Body of pancreas (tissue), 4 donors: ENCODE data around the gene SPATA25. TPM values are rescaled to one million over a fixed set of nuclear protein-coding genes. Genes with fewer than 3 reads are reported as not detected.

Experiments
- ATAC-seq: fragments of 150-250 bp; one replicate; pipeline ENCODE4 v1.9.1; 2016
- DNase-seq, 4 donors: peaks; one replicate each; pipeline ENCODE4 v3.0.0-alpha.2; 2019
- H3K27ac ChIP-seq, 4 donors: fragments of 200-600 bp; sonication (generic); 1 replicate in 3 of 4; 2 replicates in 1 of 4; pipeline versions ENCODE4 v1.5.1 to v1.6.1; 2016 to 2019; ENCODE audit warnings: mild to moderate bottlenecking in 1 of 4, mixed read lengths in 1 of 4, moderate library complexity in 1 of 4
- H3K27me3 ChIP-seq, 2 donors: fragments of 200-600 bp; sonication (generic); one replicate each; pipeline ENCODE4 v1.6.0; 2016; ENCODE audit warnings: mild to moderate bottlenecking in 1 of 2
- H3K36me3 ChIP-seq, 2 donors: fragments of 200-600 bp; sonication (generic); replicated peaks in 1 of 2; 2 replicates each; pipeline ENCODE4 v1.5.1; 2016; ENCODE audit warnings: low read depth in 2 of 2; ENCODE audit not compliant: insufficient read depth in 1 of 2
- H3K4me1 ChIP-seq: fragments of 200-600 bp; sonication (generic); one replicate; pipeline ENCODE4 v1.6.0; 2016
- H3K4me3 ChIP-seq, 2 donors: fragments of 200-600 bp; sonication (generic); 1 replicate in 1 of 2; 2 replicates in 1 of 2; pipeline ENCODE4 v1.5.1; 2016 to 2019
- H3K9me3 ChIP-seq, 3 donors: fragments of 200-600 bp; sonication (generic); 1 replicate in 2 of 3; 2 replicates in 1 of 3; pipeline ENCODE4 v1.5.1; 2016
- POLR2A ChIP-seq, 3 donors: fragments of 450-650 bp; IDR thresholded peaks; one replicate each; pipeline ENCODE4 v1.6.1; 2016; ENCODE audit warnings: antibody characterized with exemption in 3 of 3, mild to moderate bottlenecking in 2 of 3
- WGBS, 2 donors: methylation state at CpG; one replicate each; pipeline ENCODE4 v1.1.5; 2017; 5-methylcytosine and 5-hydroxymethylcytosine counted together
- intact Hi-C: fragments of 100-400 bp; cut with DNase I; formaldehyde crosslinking; loops from one replicate; pipeline ENCODE4 v1.15.1; 2023
- total RNA-seq, 2 donors: library from RNA; depleted of rRNA; stranded (reverse); fragments of >200 nt; gene quantifications; one replicate each; pipeline ENCODE4 v1.1.0, GENCODE V29; 2016
- TF ChIP-seq, protein P1 (sequence below), 7 experiments: fragments of 450-650 bp in 4 of 7; fragments of 200-600 bp in 3 of 7; sonication (generic) in 3 of 7; IDR thresholded peaks; one replicate each; pipeline ENCODE4 v1.5.1; 2016 to 2019; ENCODE audit warnings: antibody characterized with exemption in 7 of 7

SPATA25 gene
- total RNA-seq, 2 donors from 2014 or later, result 1.3 to 2.6 TPM

DNA sequence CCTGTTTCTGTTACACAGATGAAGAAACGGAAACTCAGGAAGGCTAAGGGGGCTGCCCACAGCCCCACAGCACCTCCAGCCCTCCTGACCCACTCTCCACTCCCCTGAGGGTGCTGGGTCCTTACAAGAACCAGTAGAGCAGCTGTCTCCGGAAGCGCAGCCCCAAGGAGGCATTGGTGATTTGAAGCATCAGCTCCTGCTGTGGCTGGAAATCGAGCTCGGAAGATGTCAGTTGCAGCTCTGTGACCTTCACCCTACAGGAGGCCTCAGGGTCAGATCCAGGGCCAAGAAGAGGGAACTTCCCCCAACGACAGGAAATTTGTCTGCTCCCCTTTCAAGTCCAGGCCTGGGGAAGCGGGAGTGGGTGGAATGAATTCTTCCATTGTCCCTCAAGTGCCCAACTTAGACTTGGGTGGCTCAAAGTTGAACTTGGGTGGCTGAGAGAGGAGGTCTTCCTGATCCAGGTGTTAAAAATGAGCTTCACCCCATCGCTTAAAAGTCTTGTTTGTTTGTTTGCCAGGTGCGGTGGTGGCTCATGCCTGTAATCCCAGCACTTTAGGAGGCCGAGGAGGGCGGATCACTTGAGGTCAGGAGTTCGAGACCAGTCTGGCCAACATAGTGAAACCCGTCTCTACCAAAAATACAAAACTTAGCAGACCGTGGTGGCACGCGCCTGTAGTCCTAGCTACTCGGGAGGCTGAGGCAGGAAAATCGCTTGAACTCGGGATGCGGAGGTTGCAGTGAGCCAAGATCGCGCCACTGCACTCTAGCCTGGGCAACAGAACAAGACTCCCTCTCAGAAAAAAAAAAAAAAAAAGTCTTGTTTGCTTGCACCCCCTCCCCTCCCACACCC is 22.6 kb upstream of the SPATA25 start:
- Histone ChIP-seq H3K27me3 (no peaks in the 10 kb centered on the region), H3K27ac (peak overlapping the region in 2 of 4 donors; percentile 24 to 87), H3K9me3 (no peaks in the 10 kb centered on the region), H3K36me3 (peaks cover 0 to 2% of the 10 kb centered on the region in 2 donors), H3K4me3 (no peak overlapping the region), H3K4me1 (peaks cover 18% of the 10 kb centered on the region)
- DNase-seq, result no peak
- no peak for ATAC-seq
- no peak for TF ChIP-seq POLR2A (IDR thresholded peaks at IDR 0.05)
- TF ChIP-seq, protein P1, sequence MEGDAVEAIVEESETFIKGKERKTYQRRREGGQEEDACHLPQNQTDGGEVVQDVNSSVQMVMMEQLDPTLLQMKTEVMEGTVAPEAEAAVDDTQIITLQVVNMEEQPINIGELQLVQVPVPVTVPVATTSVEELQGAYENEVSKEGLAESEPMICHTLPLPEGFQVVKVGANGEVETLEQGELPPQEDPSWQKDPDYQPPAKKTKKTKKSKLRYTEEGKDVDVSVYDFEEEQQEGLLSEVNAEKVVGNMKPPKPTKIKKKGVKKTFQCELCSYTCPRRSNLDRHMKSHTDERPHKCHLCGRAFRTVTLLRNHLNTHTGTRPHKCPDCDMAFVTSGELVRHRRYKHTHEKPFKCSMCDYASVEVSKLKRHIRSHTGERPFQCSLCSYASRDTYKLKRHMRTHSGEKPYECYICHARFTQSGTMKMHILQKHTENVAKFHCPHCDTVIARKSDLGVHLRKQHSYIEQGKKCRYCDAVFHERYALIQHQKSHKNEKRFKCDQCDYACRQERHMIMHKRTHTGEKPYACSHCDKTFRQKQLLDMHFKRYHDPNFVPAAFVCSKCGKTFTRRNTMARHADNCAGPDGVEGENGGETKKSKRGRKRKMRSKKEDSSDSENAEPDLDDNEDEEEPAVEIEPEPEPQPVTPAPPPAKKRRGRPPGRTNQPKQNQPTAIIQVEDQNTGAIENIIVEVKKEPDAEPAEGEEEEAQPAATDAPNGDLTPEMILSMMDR (IDR thresholded peaks at IDR 0.05), result no peak
- intact Hi-C loops, result no loop called here
- WGBS, 2 donors, result 79% methylated on average over 19 to 22 of the region's 22 CpGs

GRCh38 chr20:45909336-45909808 is 21.9 kb upstream of the SPATA25 start:
- Histone ChIP-seq H3K27me3 (no peaks in the 10 kb centered on the region), H3K4me1 (peaks cover 18% of the 10 kb centered on the region), H3K36me3 (peaks cover 0 to 5% of the 10 kb centered on the region in 2 donors), H3K27ac (peak overlapping the region in 1 of 4 donors; percentile 24), H3K9me3 (no peaks in the 10 kb centered on the region), H3K4me3 (no peak overlapping the region)
- 83 to 91% methylated on average over 7 to 12 of the region's 12 CpGs for WGBS, 2 donors
- no peak for TF ChIP-seq POLR2A (IDR thresholded peaks at IDR 0.05)
- TF ChIP-seq, protein P1 (IDR thresholded peaks at IDR 0.05), result no peak
- DNase-seq (no peak), ATAC-seq (no peak)
- intact Hi-C loops, result no loop called here

DNA sequence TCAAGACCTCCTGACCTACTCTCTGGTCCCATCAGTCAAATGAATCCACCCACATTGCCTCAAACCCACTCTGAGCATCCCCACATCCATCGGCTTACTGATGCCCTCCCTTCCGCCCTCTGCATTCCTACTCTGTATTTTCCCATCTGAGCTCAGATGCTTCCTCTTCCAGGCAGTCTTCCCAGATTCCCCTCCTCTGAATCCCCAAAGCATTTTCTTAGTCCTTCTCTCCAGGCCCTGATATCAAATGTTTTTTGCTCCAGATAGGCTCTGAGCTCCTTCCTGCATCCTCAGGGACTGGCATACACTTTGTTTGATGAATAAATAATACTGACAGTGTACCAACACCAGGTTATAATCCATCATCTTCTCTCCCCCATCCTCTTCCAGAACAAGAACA is 20.7 kb upstream of the SPATA25 start:
- TF ChIP-seq POLR2A (IDR thresholded peaks at IDR 0.05), result no peak
- TF ChIP-seq, protein P1 (IDR thresholded peaks at IDR 0.05), result no peak
- DNase-seq, result no peak
- Histone ChIP-seq H3K9me3 (no peaks in the 10 kb centered on the region), H3K36me3 (peaks cover 0 to 9% of the 10 kb centered on the region in 2 donors), H3K27ac (no peak overlapping the region), H3K4me3 (no peak overlapping the region), H3K4me1 (peaks cover 18% of the 10 kb centered on the region), H3K27me3 (no peaks in the 10 kb centered on the region)
- intact Hi-C loops, result no loop called here
- 94 to 100% methylated on average over 2 of the region's 2 CpGs for WGBS, 2 donors
- no peak for ATAC-seq

GRCh38 chr20:45907219-45907948 is 20.0 kb upstream of the SPATA25 start:
- intact Hi-C loops, result no loop called here
- H3K9me3 ChIP-seq, result no peaks in the 10 kb centered on the region

More at GRCh38 chr20:45907219-45907948, 20.0 kb upstream of the SPATA25 start:
- no peak overlapping the region for H3K4me3 ChIP-seq
- DNase-seq (no peak), ATAC-seq (no peak)
- H3K27ac ChIP-seq, result no peak overlapping the region
- peaks cover 0 to 9% of the 10 kb centered on the region in 2 donors for H3K36me3 ChIP-seq
- H3K27me3 ChIP-seq, result no peaks in the 10 kb centered on the region
- 91 to 97% methylated on average over 11 to 17 of the region's 17 CpGs for WGBS, 2 donors
- no peak for TF ChIP-seq POLR2A (IDR thresholded peaks at IDR 0.05)
- TF ChIP-seq, protein P1 (IDR thresholded peaks at IDR 0.05), result no peak
- H3K4me1 ChIP-seq, result peaks cover 15% of the 10 kb centered on the region
